Kidney epithelial cell (primary cell): Measurements from ENCODE around the gene ZFC3H1. TPM values are rescaled to one million over a fixed set of nuclear protein-coding genes. Genes with fewer than 3 reads are reported as not detected.

ENCODE experiments used
- DNase-seq: peaks from one replicate; pipeline ENCODE4 v3.0.0-alpha.2; 2010; ENCODE audit warnings: low read depth
- H3K27me3 ChIP-seq: 2 replicates; pipeline ENCODE4 v1.6.0; 2011; ENCODE audit warnings: low read length; ENCODE audit not compliant: control insufficient read depth, insufficient read depth
- H3K36me3 ChIP-seq: 2 replicates; pipeline ENCODE4 v1.5.1; 2011; ENCODE audit warnings: low read length; ENCODE audit not compliant: control insufficient read depth, insufficient read depth
- H3K4me3 ChIP-seq: 2 replicates; pipeline ENCODE4 v1.5.1; 2011; ENCODE audit warnings: low read depth, mild to moderate bottlenecking, control low read depth, low read length
- CTCF ChIP-seq: IDR thresholded peaks from 2 replicates; pipeline ENCODE4 v1.5.1; 2011; ENCODE audit warnings: mild to moderate bottlenecking, moderate library complexity, low read length, control low read depth, inconsistent platforms; ENCODE audit not compliant: insufficient read depth, poor library complexity, severe bottlenecking
- total RNA-seq: library from RNA; depleted of rRNA; stranded (reverse); fragments of >200 nt; gene quantifications from 2 replicates; pipeline ENCODE4 v1.2.3, GENCODE V29; 2015

Gene ZFC3H1
- total RNA-seq, 1 donor from 2014 or later, result 25.2 TPM

GRCh38 chr12:71601546-71601945 lies 62.1 kb downstream of the ZFC3H1 start:
- no peak for TF ChIP-seq CTCF
- Histone ChIP-seq H3K36me3 (no peaks in the 10 kb centered on the region), H3K4me3 (no peak overlapping the region), H3K27me3 (no peaks in the 10 kb centered on the region)
- DNase-seq, result no peak

DNA sequence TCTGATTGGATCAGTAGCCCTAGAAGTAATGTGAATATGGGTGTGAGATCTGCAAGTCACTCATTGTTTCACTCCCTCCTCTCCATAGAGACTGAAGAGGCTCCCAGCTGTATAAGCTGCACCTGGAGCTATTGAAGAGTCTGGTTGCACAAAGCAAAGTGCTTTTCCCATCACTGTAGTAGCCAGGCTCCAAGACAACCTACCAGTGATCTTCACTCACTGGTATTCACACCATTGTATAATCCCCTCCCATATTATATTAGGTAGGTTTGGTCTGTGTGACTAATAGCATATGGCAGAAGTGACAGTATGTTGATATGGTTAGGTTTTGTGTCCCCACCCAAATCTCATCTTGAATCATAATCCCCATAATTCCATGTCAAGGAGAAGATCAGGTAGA lies 64.4 kb downstream of the ZFC3H1 start:
- Histone ChIP-seq H3K4me3 (no peak overlapping the region), H3K36me3 (no peaks in the 10 kb centered on the region), H3K27me3 (no peaks in the 10 kb centered on the region)
- DNase-seq, result no peak
- no peak for TF ChIP-seq CTCF

DNA sequence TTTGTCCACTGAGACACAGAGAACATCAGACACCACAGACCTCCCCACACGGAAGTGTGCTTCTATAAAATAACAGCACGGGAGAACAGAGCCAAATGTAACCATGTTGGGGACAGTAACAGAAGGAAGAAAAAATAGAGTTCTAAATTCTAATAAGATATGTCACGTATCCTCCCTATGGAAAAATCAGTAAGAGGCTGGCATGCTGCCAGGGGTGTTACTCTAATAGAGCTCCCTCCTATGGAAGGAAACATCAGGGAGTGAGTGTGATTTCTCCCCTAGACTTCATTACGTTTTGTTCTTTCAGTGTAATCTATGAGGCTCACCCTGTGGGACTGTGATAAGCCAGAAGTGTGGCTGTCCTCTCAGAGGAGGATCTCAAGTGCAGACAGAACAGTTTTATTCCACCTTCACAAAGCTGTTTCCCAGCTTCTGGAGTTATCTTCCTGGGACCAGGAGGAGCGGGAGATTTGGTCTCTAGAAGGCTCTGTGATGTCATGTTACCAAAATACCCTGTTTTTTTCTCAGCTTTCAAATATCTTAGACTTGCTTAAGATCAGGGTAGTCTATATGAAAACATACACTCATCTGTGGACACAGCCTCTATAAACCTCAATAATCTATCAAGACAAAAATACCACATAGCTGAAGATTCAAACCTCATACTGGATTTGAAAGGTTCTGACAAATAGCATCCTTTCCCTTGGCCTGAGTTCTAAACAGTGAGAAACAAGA lies 69.3 kb downstream of the ZFC3H1 start:
- no peaks in the 10 kb centered on the region for H3K36me3 ChIP-seq
- no peaks in the 10 kb centered on the region for H3K27me3 ChIP-seq
- TF ChIP-seq CTCF, result no peak
- no peak for DNase-seq
- H3K4me3 ChIP-seq, result no peak overlapping the region

GRCh38 chr12:71592841-71593240 lies 70.8 kb downstream of the ZFC3H1 start:
- no peaks in the 10 kb centered on the region for H3K27me3 ChIP-seq
- no peak for DNase-seq

GRCh38 chr12:71591601-71592000 lies 72.0 kb downstream of the ZFC3H1 start:
- Histone ChIP-seq H3K36me3 (no peaks in the 10 kb centered on the region), H3K27me3 (no peaks in the 10 kb centered on the region), H3K4me3 (no peak overlapping the region)
- no peak for DNase-seq
- no peak for TF ChIP-seq CTCF

More at GRCh38 chr12:71592841-71593240, 70.8 kb downstream of the ZFC3H1 start:
- TF ChIP-seq CTCF, result no peak
- no peaks in the 10 kb centered on the region for H3K36me3 ChIP-seq
- no peak overlapping the region for H3K4me3 ChIP-seq

DNA sequence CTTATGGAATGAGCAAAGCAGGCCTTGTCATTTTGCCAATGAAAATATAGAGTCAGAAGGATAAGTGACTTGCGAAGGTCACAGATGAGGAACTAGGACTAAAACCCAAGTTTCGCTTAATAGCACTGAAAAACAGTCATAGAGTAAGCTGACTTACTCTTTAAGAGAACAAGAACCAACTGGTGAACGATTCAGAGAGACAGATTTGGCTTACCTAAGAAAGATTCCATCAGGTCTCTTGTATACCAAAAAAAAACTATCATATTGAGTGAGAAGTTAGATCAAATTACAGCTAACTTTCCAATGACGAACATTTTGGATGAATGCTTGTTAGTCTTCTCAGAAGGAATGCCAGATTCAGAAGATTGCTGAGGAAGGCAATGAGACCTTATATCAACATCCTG lies 74.2 kb downstream of the ZFC3H1 start:
- no peaks in the 10 kb centered on the region for H3K27me3 ChIP-seq
- no peak overlapping the region for H3K4me3 ChIP-seq
- DNase-seq, result no peak
- no peak for TF ChIP-seq CTCF
- H3K36me3 ChIP-seq, result no peaks in the 10 kb centered on the region
